Esophagus squamous epithelium (tissue), 4 donors: ENCODE data around the gene PACC1.

Source experiments
- CTCF ChIP-seq, 6 experiments: fragments of 450-650 bp in 4 of 6; fragments of 200-600 bp in 2 of 6; sonication (generic) in 2 of 6; IDR thresholded peaks; one replicate each; pipeline ENCODE4 v1.5.1; 2016 to 2019; ENCODE audit warnings: antibody characterized with exemption in 6 of 6, mild to moderate bottlenecking in 4 of 6, moderate library complexity in 4 of 6
- POLR2A ChIP-seq, 4 donors: fragments of 450-650 bp; IDR thresholded peaks; one replicate each; pipeline ENCODE4 v1.6.1; 2017; ENCODE audit warnings: antibody characterized with exemption in 4 of 4, mild to moderate bottlenecking in 4 of 4, moderate library complexity in 3 of 4

- TF ChIP-seq CTCF (IDR thresholded peaks at IDR 0.05) (peak in 5 of 6 experiments; percentile 30 to 74 (median 48)), POLR2A (IDR thresholded peaks at IDR 0.05) (no peak)
These were observed 43.2 kb upstream of the PACC1 start for GRCh38 chr1:212457740-212458338.
